ENCODE results near the gene TSC22D4. TPM values are rescaled to one million over a fixed set of nuclear protein-coding genes. Genes with fewer than 3 reads are reported as not detected.

Gene TSC22D4
- total RNA-seq, 1 donor: 18.5 TPM

- no peaks in the 10 kb centered on the region for H4K20me1 ChIP-seq (ENCODE audit: insufficient read depth, low read length)
- H3K27me3 ChIP-seq (ENCODE audit: insufficient read depth, low read length): no peaks in the 10 kb centered on the region
- no peaks in the 10 kb centered on the region for H3K79me2 ChIP-seq (ENCODE audit: insufficient read depth, low read length)
- TF ChIP-seq, protein P1, sequence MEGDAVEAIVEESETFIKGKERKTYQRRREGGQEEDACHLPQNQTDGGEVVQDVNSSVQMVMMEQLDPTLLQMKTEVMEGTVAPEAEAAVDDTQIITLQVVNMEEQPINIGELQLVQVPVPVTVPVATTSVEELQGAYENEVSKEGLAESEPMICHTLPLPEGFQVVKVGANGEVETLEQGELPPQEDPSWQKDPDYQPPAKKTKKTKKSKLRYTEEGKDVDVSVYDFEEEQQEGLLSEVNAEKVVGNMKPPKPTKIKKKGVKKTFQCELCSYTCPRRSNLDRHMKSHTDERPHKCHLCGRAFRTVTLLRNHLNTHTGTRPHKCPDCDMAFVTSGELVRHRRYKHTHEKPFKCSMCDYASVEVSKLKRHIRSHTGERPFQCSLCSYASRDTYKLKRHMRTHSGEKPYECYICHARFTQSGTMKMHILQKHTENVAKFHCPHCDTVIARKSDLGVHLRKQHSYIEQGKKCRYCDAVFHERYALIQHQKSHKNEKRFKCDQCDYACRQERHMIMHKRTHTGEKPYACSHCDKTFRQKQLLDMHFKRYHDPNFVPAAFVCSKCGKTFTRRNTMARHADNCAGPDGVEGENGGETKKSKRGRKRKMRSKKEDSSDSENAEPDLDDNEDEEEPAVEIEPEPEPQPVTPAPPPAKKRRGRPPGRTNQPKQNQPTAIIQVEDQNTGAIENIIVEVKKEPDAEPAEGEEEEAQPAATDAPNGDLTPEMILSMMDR (IDR thresholded peaks at IDR 0.05; ENCODE audit: extremely low read depth, low read depth, low read length): no peak
- H3K9me3 ChIP-seq (ENCODE audit: low read depth, low read length): no peaks in the 10 kb centered on the region
- DNase-seq (ENCODE audit: insufficient read length, low spot score, missing footprints): peak; percentile 36
- H3K4me2 ChIP-seq (ENCODE audit: insufficient read depth, low read length): peak overlapping the region; percentile 40
- no peak overlapping the region for H3K27ac ChIP-seq (ENCODE audit: low read depth, low read length)
- no peaks in the 10 kb centered on the region for H3K36me3 ChIP-seq (ENCODE audit: insufficient read depth, low read length)
- H3K4me3 ChIP-seq (ENCODE audit: insufficient read depth, low read length): no peak overlapping the region
- H2AFZ ChIP-seq (ENCODE audit: low read length): no peak overlapping the region
- H3K4me1 ChIP-seq (ENCODE audit: insufficient read depth, low read length): peaks cover 12% of the 10 kb centered on the region
These were observed 36.1 kb upstream of the TSC22D4 start for GRCh38 chr7:100515072-100515532.

DNA sequence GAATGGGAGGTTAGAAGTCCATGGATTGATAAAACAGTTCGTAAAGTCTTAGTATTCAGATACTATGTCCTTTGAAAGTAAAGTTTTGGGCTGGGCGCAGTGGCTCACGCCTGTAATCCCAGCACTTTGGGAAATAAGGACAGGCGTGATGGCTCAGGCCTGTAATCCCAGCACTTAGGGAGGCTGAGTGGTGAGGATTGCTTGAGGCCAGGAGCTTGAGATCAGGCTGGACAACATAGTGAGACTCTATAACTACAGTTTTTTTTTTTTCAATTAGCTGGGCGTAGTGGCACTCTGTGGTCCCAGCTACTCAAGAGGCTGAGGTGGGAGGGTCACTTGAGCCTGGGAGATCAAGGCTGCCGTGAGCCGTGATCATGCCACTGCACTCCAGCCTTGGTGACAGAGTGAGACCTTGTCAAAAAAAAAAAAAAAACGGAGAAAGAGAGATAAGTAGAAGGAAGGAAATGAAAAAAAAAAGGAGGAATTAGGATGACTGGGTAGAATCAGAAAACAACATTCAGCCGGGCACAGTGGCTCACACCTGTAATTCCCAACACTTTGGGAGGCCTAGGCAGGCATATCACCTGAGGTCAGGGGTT lies 34.3 kb upstream of the TSC22D4 start:
- TF ChIP-seq, protein P1 (IDR thresholded peaks at IDR 0.05; ENCODE audit: extremely low read depth, low read depth, low read length): no peak
- H3K4me3 ChIP-seq (ENCODE audit: insufficient read depth, low read length): no peak overlapping the region
- H3K27me3 ChIP-seq (ENCODE audit: insufficient read depth, low read length): no peaks in the 10 kb centered on the region
- H4K20me1 ChIP-seq (ENCODE audit: insufficient read depth, low read length): no peaks in the 10 kb centered on the region
- H3K9me3 ChIP-seq (ENCODE audit: low read depth, low read length): no peaks in the 10 kb centered on the region
- no peaks in the 10 kb centered on the region for H3K79me2 ChIP-seq (ENCODE audit: insufficient read depth, low read length)
- no peak overlapping the region for H2AFZ ChIP-seq (ENCODE audit: low read length)
- no peak for DNase-seq (ENCODE audit: insufficient read length, low spot score, missing footprints)
- H3K4me2 ChIP-seq (ENCODE audit: insufficient read depth, low read length): no peak overlapping the region
- H3K36me3 ChIP-seq (ENCODE audit: insufficient read depth, low read length): no peaks in the 10 kb centered on the region
- no peak overlapping the region for H3K27ac ChIP-seq (ENCODE audit: low read depth, low read length)
- peaks cover 12% of the 10 kb centered on the region for H3K4me1 ChIP-seq (ENCODE audit: insufficient read depth, low read length)

DNA sequence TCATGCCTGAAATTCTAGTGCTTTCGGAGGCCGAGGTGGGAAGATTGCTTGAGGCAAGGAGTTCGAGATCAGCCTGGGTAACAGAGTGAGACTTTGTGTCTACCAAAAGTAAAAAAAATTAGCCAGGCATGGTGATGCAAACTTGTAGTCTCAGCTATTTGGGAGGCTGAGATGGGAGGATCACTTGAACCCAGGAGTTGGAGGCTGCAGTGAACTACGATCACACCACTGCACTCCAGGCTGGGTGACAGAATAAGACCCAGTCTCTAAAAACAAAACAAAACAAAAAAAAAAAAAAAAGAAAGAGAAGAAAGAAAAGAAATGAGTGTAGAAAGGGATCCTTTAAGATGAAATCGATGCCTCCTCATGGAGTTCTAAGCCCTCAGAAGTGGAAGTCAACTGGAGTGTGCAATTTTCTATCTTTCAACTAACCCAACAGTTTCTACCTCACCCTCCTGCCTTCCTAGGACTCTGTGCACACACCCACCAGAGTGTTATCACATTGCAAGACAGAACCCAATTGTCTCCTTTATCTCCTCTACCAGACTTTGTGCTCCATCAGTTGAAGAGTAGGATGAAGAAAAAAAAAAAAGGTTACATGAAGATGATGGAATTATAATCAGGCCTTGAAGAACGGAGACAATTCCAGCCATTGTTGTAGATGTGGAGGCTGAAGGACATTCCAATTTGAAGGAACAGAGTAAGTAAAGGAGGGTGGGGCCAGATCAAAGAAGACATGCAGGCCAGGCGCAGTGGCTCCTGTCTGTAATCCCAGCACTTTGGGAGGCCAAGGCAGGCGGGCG lies 31.6 kb upstream of the TSC22D4 start:
- H3K27me3 ChIP-seq (ENCODE audit: insufficient read depth, low read length): no peaks in the 10 kb centered on the region
- DNase-seq (ENCODE audit: insufficient read length, low spot score, missing footprints): peak; percentile 6
- no peaks in the 10 kb centered on the region for H4K20me1 ChIP-seq (ENCODE audit: insufficient read depth, low read length)
- no peak overlapping the region for H3K4me2 ChIP-seq (ENCODE audit: insufficient read depth, low read length)
- TF ChIP-seq, protein P1 (IDR thresholded peaks at IDR 0.05; ENCODE audit: extremely low read depth, low read depth, low read length): no peak
- H3K9me3 ChIP-seq (ENCODE audit: low read depth, low read length): no peaks in the 10 kb centered on the region
- H2AFZ ChIP-seq (ENCODE audit: low read length): no peak overlapping the region
- no peak overlapping the region for H3K4me3 ChIP-seq (ENCODE audit: insufficient read depth, low read length)
- H3K4me1 ChIP-seq (ENCODE audit: insufficient read depth, low read length): peaks cover 8% of the 10 kb centered on the region
- no peaks in the 10 kb centered on the region for H3K79me2 ChIP-seq (ENCODE audit: insufficient read depth, low read length)
- no peaks in the 10 kb centered on the region for H3K36me3 ChIP-seq (ENCODE audit: insufficient read depth, low read length)
- no peak overlapping the region for H3K27ac ChIP-seq (ENCODE audit: low read depth, low read length)

DNA sequence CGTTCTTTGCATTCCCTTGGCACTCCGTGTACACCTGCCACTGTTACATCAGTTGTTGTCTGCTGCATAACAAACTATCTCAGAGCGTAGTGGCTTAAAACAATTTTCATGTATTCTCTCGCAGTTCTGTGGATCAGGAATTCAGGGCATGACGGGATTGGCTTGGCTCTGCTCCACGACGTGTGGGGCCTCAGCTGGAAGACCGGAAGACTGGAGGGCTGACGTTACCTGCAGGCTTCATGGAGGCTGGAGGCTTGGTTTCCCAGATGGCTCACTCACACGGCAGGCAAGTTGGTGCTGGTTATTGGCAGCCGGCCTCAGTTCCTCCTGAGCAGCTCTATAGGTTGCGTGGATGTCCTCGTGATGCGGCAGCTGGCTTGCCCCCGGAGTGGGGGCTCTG lies 30.2 kb upstream of the TSC22D4 start:
- H3K27ac ChIP-seq (ENCODE audit: low read depth, low read length): no peak overlapping the region

More for the DNA sequence above, 30.2 kb upstream of the TSC22D4 start:
- H3K4me1 ChIP-seq (ENCODE audit: insufficient read depth, low read length): no peaks in the 10 kb centered on the region
- no peaks in the 10 kb centered on the region for H3K9me3 ChIP-seq (ENCODE audit: low read depth, low read length)
- no peaks in the 10 kb centered on the region for H3K36me3 ChIP-seq (ENCODE audit: insufficient read depth, low read length)
- H3K27me3 ChIP-seq (ENCODE audit: insufficient read depth, low read length): no peaks in the 10 kb centered on the region
- no peaks in the 10 kb centered on the region for H4K20me1 ChIP-seq (ENCODE audit: insufficient read depth, low read length)
- H2AFZ ChIP-seq (ENCODE audit: low read length): peak overlapping the region; percentile 25
- TF ChIP-seq, protein P1 (IDR thresholded peaks at IDR 0.05; ENCODE audit: extremely low read depth, low read depth, low read length): no peak
- peak overlapping the region; percentile 1 for H3K4me2 ChIP-seq (ENCODE audit: insufficient read depth, low read length)
- DNase-seq (ENCODE audit: insufficient read length, low spot score, missing footprints): peak; percentile 14
- H3K79me2 ChIP-seq (ENCODE audit: insufficient read depth, low read length): no peaks in the 10 kb centered on the region
- H3K4me3 ChIP-seq (ENCODE audit: insufficient read depth, low read length): no peak overlapping the region
